ENCODE data around the gene SLC22A5. TPM values are rescaled to one million over a fixed set of nuclear protein-coding genes. Genes with fewer than 3 reads are reported as not detected.

The SLC22A5 gene
- total and polyA plus RNA-seq, 2 donors (not counting 1 experiment from before 2014, with no cell fraction given) = 5.7 to 12.9 TPM

DNA sequence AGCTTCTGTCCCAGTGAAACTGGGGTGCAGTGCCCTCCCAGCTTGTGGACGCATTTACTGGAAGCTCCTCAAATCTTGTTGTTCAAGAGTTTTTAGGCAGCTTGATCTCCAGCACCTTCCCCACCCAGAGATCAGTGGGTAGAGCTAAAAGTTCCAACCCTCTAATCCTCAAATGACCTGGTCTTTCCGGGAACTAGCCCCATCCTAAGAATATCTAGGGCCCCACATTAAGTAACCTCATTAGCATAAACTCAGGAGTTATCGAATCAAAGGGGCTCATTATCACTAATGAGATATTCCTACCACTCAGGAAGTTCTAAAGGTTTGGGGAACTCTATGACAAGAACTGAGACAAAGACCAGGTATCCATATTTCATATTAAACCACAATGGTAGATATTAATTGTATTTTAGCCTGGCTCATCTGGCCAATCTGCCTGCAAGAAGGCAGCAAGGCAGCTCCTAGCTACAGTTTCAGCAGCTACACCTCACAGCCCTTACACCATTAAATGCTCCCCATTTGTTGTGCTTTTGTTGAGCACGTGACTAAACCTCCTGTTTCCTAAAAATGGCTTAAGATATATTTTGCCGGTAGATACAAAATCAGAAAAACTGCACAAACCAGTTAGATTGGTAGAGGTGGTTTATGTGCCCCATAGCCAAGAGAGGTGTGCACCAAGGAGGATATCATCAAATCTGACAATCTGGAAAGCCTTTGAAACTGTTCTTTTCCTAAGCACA, 24.6 kb upstream of the SLC22A5 start:
- no peaks in the 10 kb centered on the region for H3K9me3 Mint-ChIP-seq (ENCODE audit: insufficient read depth)
- Histone ChIP-seq H3K79me2 (ENCODE audit: control insufficient read depth, insufficient read depth, low read length) (no peaks in the 10 kb centered on the region), H4K20me1 (ENCODE audit: control insufficient read depth, insufficient read depth, low read length, poor library complexity, severe bottlenecking) (no peaks in the 10 kb centered on the region), H3K9ac (ENCODE audit: low read length) (no peak overlapping the region), H3K27me3 (replicated peaks in 1 of 4; ENCODE audit: control extremely low read depth in 1 of 4, control insufficient read depth in 3 of 4, insufficient read depth in 4 of 4, low read length in 3 of 4) (no peaks in the 10 kb centered on the region), H2AFZ (ENCODE audit: insufficient read depth, low read depth, low read length, poor library complexity, severe bottlenecking) (no peak overlapping the region), H3K4me1 (ENCODE audit: control insufficient read depth in 2 of 2, insufficient read depth in 2 of 2, low read length in 2 of 2) (no peaks in the 10 kb centered on the region), H3K9me3 (ENCODE audit: control extremely low read depth in 1 of 3, control insufficient read depth in 2 of 3, insufficient read depth in 1 of 3, low read length in 2 of 3) (peaks cover 0 to 5% (median 0%) of the 10 kb centered on the region in 3 donors), H3K27ac (ENCODE audit: low read length in 2 of 2) (no peak overlapping the region), H3K4me3 (ENCODE audit: control extremely low read depth in 1 of 5, extremely low read depth in 1 of 5, insufficient read depth in 1 of 5, low read depth in 2 of 5, low read length in 4 of 5) (no peak overlapping the region), H3K36me3 (replicated peaks in 1 of 2; ENCODE audit: control extremely low read depth in 1 of 2, control insufficient read depth in 1 of 2, extremely low read depth in 1 of 2, insufficient read depth in 2 of 2, low read length in 1 of 2) (no peaks in the 10 kb centered on the region), H3K4me2 (replicated peaks; ENCODE audit: low read depth, low read length, poor library complexity, severe bottlenecking) (no peak overlapping the region)
- intact Hi-C loops (cut with micrococcal nuclease) = no loop called here
- POLR2A ChIA-PET = no interaction called here
- no peak for TF ChIP-seq EZH2 (IDR thresholded peaks at IDR 0.05; ENCODE audit: borderline replicate concordance, insufficient read depth, low read depth, low read length, poor library complexity, severe bottlenecking)
- TF ChIP-seq, protein P1, sequence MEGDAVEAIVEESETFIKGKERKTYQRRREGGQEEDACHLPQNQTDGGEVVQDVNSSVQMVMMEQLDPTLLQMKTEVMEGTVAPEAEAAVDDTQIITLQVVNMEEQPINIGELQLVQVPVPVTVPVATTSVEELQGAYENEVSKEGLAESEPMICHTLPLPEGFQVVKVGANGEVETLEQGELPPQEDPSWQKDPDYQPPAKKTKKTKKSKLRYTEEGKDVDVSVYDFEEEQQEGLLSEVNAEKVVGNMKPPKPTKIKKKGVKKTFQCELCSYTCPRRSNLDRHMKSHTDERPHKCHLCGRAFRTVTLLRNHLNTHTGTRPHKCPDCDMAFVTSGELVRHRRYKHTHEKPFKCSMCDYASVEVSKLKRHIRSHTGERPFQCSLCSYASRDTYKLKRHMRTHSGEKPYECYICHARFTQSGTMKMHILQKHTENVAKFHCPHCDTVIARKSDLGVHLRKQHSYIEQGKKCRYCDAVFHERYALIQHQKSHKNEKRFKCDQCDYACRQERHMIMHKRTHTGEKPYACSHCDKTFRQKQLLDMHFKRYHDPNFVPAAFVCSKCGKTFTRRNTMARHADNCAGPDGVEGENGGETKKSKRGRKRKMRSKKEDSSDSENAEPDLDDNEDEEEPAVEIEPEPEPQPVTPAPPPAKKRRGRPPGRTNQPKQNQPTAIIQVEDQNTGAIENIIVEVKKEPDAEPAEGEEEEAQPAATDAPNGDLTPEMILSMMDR (IDR thresholded peaks at IDR 0.05) = no peak
- no peaks in the 10 kb centered on the region for H3K27me3 Mint-ChIP-seq
- H3K27ac Mint-ChIP-seq = no peak overlapping the region
- CTCF ChIA-PET = interaction anchor here (0.7 kb wide), 1 partner anchor 31 kb away, joined by 3 read pairs; no protein-coding TSS in a partner anchor
- ATAC-seq (ENCODE audit: low read depth) (no peak), DNase-seq (no peak)
- 100% methylated on average over 1 of the region's 5 CpGs for WGBS (ENCODE audit: insufficient coverage)
- H3K4me3 Mint-ChIP-seq = no peak overlapping the region
- no peaks in the 10 kb centered on the region for H3K4me1 Mint-ChIP-seq

DNA sequence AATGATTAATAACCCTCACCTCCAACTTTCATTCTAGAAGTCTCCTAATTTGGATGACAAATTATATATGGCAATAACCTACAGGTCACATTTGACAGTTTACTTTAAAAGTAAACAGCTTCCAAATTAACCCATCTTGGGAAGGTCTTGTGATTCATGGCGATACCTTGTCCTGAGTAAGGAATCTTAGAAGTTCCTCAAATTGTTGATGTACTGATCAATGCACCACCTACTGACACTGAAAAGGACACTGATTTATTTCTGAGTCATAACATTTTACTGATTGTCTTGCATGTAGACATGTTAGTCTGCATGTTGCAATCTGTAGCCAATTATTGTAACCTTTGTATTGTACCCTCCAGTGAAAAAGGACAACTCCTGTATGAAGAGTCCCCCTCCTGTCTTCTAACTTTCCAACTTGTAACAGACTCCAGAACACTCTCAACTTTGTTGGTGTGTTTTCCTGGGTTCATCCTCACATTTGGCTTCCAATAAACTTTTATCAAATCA, 16.0 kb upstream of the SLC22A5 start:
- ChIA-PET CTCF (interaction anchor here (0.9 kb wide), 1 partner anchor 16 kb away, joined by 3 read pairs; the partner anchor contains the start of gene SLC22A5), POLR2A (no interaction called here)
- no peak overlapping the region for H3K27ac Mint-ChIP-seq
- H3K27ac ChIP-seq (ENCODE audit: low read length in 2 of 2) = no peak overlapping the region
- peaks cover 28 to 33% of the 10 kb centered on the region in 2 donors for H3K4me1 ChIP-seq (ENCODE audit: control insufficient read depth in 2 of 2, insufficient read depth in 2 of 2, low read length in 2 of 2)
- peaks cover 0 to 2% of the 10 kb centered on the region in 2 experiments for H3K36me3 ChIP-seq (replicated peaks in 1 of 2; ENCODE audit: control extremely low read depth in 1 of 2, control insufficient read depth in 1 of 2, extremely low read depth in 1 of 2, insufficient read depth in 2 of 2, low read length in 1 of 2)
- no peaks in the 10 kb centered on the region for H3K9me3 Mint-ChIP-seq (ENCODE audit: insufficient read depth)
- ATAC-seq (ENCODE audit: low read depth) = no peak
- no peak overlapping the region for H3K4me2 ChIP-seq (replicated peaks; ENCODE audit: low read depth, low read length, poor library complexity, severe bottlenecking)
- H3K79me2 ChIP-seq (ENCODE audit: control insufficient read depth, insufficient read depth, low read length) = no peaks in the 10 kb centered on the region
- no peaks in the 10 kb centered on the region for H3K27me3 Mint-ChIP-seq
- no peak overlapping the region for H3K4me3 Mint-ChIP-seq
- no peak overlapping the region for H3K4me3 ChIP-seq (ENCODE audit: control extremely low read depth in 1 of 5, extremely low read depth in 1 of 5, insufficient read depth in 1 of 5, low read depth in 2 of 5, low read length in 4 of 5)
- no peaks in the 10 kb centered on the region for H3K27me3 ChIP-seq (replicated peaks in 1 of 4; ENCODE audit: control extremely low read depth in 1 of 4, control insufficient read depth in 3 of 4, insufficient read depth in 4 of 4, low read length in 3 of 4)
- TF ChIP-seq, protein P1 (IDR thresholded peaks at IDR 0.05) = no peak
- TF ChIP-seq EZH2 (IDR thresholded peaks at IDR 0.05; ENCODE audit: borderline replicate concordance, insufficient read depth, low read depth, low read length, poor library complexity, severe bottlenecking) = no peak
- H3K9ac ChIP-seq (ENCODE audit: low read length) = no peak overlapping the region
- no CpG with 5 or more reads among the region's 1 CpG for WGBS (ENCODE audit: insufficient coverage)
- peaks cover 15% of the 10 kb centered on the region for H3K4me1 Mint-ChIP-seq
- intact Hi-C loops (cut with micrococcal nuclease) = no loop called here
- no peaks in the 10 kb centered on the region for H4K20me1 ChIP-seq (ENCODE audit: control insufficient read depth, insufficient read depth, low read length, poor library complexity, severe bottlenecking)
- peaks cover 0 to 5% (median 0%) of the 10 kb centered on the region in 3 donors for H3K9me3 ChIP-seq (ENCODE audit: control extremely low read depth in 1 of 3, control insufficient read depth in 2 of 3, insufficient read depth in 1 of 3, low read length in 2 of 3)
- DNase-seq = no peak
- H2AFZ ChIP-seq (ENCODE audit: insufficient read depth, low read depth, low read length, poor library complexity, severe bottlenecking) = no peak overlapping the region
